Activated naive CD4-positive, alpha-beta T cell treated with anti-CD3 and anti-CD28 coated beads for 36 hours (primary cell): ENCODE measurements around the gene KLRF1. TPM values are rescaled to one million over a fixed set of nuclear protein-coding genes. Genes with fewer than 3 reads are reported as not detected.

Source experiments
- CTCF ChIA-PET: fragments of 350-600 bp; sonication (Branson Sonifier 250); formaldehyde crosslinking; loops from one replicate; lab custom pipeline; 2021; ENCODE audit warnings: antibody characterized with exemption; lab: Charles Lee
- DNase-seq: peaks from one replicate; pipeline ENCODE4 v3.0.0-alpha.2; 2020
- H3K27ac Mint-ChIP-seq: one replicate; pipeline ENCODE4 v1.8.0; 2021; ENCODE audit warnings: mild to moderate bottlenecking, mixed read lengths
- H3K27me3 Mint-ChIP-seq: one replicate; pipeline ENCODE4 v1.8.0; 2021; ENCODE audit warnings: low read depth, mixed read lengths
- H3K36me3 Mint-ChIP-seq: one replicate; pipeline ENCODE4 v1.8.0; 2021; ENCODE audit warnings: low read depth, mixed read lengths
- H3K4me1 Mint-ChIP-seq: one replicate; pipeline ENCODE4 v1.8.0; 2021; ENCODE audit warnings: low read depth, mixed read lengths
- H3K4me3 Mint-ChIP-seq: one replicate; pipeline ENCODE4 v1.8.0; 2021; ENCODE audit warnings: mild to moderate bottlenecking, moderate library complexity, mixed read lengths
- H3K9me3 Mint-ChIP-seq: one replicate; pipeline ENCODE4 v1.8.0; 2021; ENCODE audit warnings: mixed read lengths
- intact Hi-C: fragments of 100-400 bp; cut with micrococcal nuclease; formaldehyde crosslinking; loops from one replicate; pipeline ENCODE4 v1.15.1; 2023
- total RNA-seq, 2 experiments: library from RNA; stranded (reverse); gene quantifications; one replicate each; pipeline ENCODE4 v1.2.3, GENCODE V29; 2021

Gene KLRF1
- total RNA-seq, 2 experiments from 2014 or later, result not detected

GRCh38 chr12:9794484-9795093 is 32.7 kb upstream of the KLRF1 start:
- DNase-seq, result no peak

GRCh38 chr12:9795945-9796344 is 31.3 kb upstream of the KLRF1 start:
- no peaks in the 10 kb centered on the region for H3K27me3 Mint-ChIP-seq
- no peak for DNase-seq
- peaks cover 59% of the 10 kb centered on the region for H3K4me1 Mint-ChIP-seq
- CTCF ChIA-PET, result interaction anchor here (6.9 to 10.4 kb wide), 2 partner anchors 42 to 54 kb away, joined by 88 to 537 read pairs; partner anchors contain the start of gene CD69
- peak overlapping the region; percentile 98 for H3K27ac Mint-ChIP-seq
- intact Hi-C loops, result loop anchor here (1.0 to 10.0 kb wide), 3 partner anchors 131 to 551 kb away; no protein-coding TSS in a partner anchor
- no peaks in the 10 kb centered on the region for H3K36me3 Mint-ChIP-seq
- no peaks in the 10 kb centered on the region for H3K9me3 Mint-ChIP-seq
- peak overlapping the region; percentile 77 for H3K4me3 Mint-ChIP-seq

More at GRCh38 chr12:9794484-9795093, 32.7 kb upstream of the KLRF1 start:
- no peaks in the 10 kb centered on the region for H3K36me3 Mint-ChIP-seq
- H3K27ac Mint-ChIP-seq, result peak overlapping the region; percentile 98
- H3K9me3 Mint-ChIP-seq, result peaks cover 2% of the 10 kb centered on the region
- H3K4me1 Mint-ChIP-seq, result peaks cover 63% of the 10 kb centered on the region
- CTCF ChIA-PET, result interaction anchor here (6.9 to 10.4 kb wide), 2 partner anchors 41 to 52 kb away, joined by 88 to 537 read pairs; partner anchors contain the start of gene CD69
- intact Hi-C loops, result loop anchor here (1.0 to 10.0 kb wide), 5 partner anchors 8 to 550 kb away; partner anchors contain the start of gene CLEC2B
- H3K27me3 Mint-ChIP-seq, result no peaks in the 10 kb centered on the region
- peak overlapping the region; percentile 77 for H3K4me3 Mint-ChIP-seq

- Mint-ChIP-seq H3K4me1 (peaks cover 55% of the 10 kb centered on the region), H3K36me3 (no peaks in the 10 kb centered on the region), H3K27ac (peak overlapping the region; percentile 98), H3K4me3 (peak overlapping the region; percentile 77), H3K27me3 (no peaks in the 10 kb centered on the region), H3K9me3 (no peaks in the 10 kb centered on the region)
- no peak for DNase-seq
- intact Hi-C loops, result loop anchor here (1.0 to 10.0 kb wide), 3 partner anchors 131 to 552 kb away; no protein-coding TSS in a partner anchor
- CTCF ChIA-PET, result interaction anchor here (1.6 to 10.4 kb wide), 3 partner anchors 15 to 54 kb away, joined by 4 to 537 read pairs (median 88); partner anchors contain the start of gene CD69
These were observed 30.9 kb upstream of the KLRF1 start for GRCh38 chr12:9796346-9796745.

GRCh38 chr12:9796971-9797370 is 30.3 kb upstream of the KLRF1 start:
- Mint-ChIP-seq H3K36me3 (no peaks in the 10 kb centered on the region), H3K9me3 (no peaks in the 10 kb centered on the region), H3K27me3 (no peaks in the 10 kb centered on the region), H3K4me3 (peak overlapping the region; percentile 77), H3K4me1 (peaks cover 49% of the 10 kb centered on the region), H3K27ac (peak overlapping the region; percentile 98)
- CTCF ChIA-PET, result interaction anchor here (1.0 to 10.4 kb wide), 14 partner anchors 9 to 343 kb away, joined by 3 to 537 read pairs (median 4); partner anchors contain the start of genes CD69 and CLEC2B
- intact Hi-C loops, result loop anchor here (1.0 to 10.0 kb wide), 3 partner anchors 130 to 552 kb away; no protein-coding TSS in a partner anchor
- DNase-seq, result no peak

- CTCF ChIA-PET, result interaction anchor here (0.5 to 10.4 kb wide), 28 partner anchors 8 to 354 kb away, joined by 3 to 537 read pairs (median 4); partner anchors contain the start of genes CD69 and CLEC2B
- H3K4me1 Mint-ChIP-seq, result peaks cover 40% of the 10 kb centered on the region
- H3K27me3 Mint-ChIP-seq, result no peaks in the 10 kb centered on the region
- intact Hi-C loops, result loop anchor here (1.0 to 10.0 kb wide), 6 partner anchors 48 to 553 kb away; partner anchors contain the start of gene CLEC2B
- H3K4me3 Mint-ChIP-seq, result peak overlapping the region; percentile 0
- peak; percentile 84 for DNase-seq
- no peaks in the 10 kb centered on the region for H3K36me3 Mint-ChIP-seq
- H3K9me3 Mint-ChIP-seq, result no peaks in the 10 kb centered on the region
- peak overlapping the region; percentile 98 for H3K27ac Mint-ChIP-seq
These were observed 29.3 kb upstream of the KLRF1 start for GRCh38 chr12:9797722-9798619.

- Mint-ChIP-seq H3K36me3 (no peaks in the 10 kb centered on the region), H3K27ac (no peak overlapping the region), H3K4me3 (no peak overlapping the region), H3K27me3 (no peaks in the 10 kb centered on the region), H3K9me3 (no peaks in the 10 kb centered on the region), H3K4me1 (peaks cover 23% of the 10 kb centered on the region)
- DNase-seq, result no peak
- CTCF ChIA-PET, result interaction anchor here (0.8 to 10.4 kb wide), 8 partner anchors 10 to 210 kb away, joined by 3 to 537 read pairs (median 5); partner anchors contain the start of gene CD69
- intact Hi-C loops, result loop anchor here (5.0 to 10.0 kb wide), 2 partner anchors 127 to 555 kb away; no protein-coding TSS in a partner anchor
These were observed 27.3 kb upstream of the KLRF1 start for GRCh38 chr12:9799961-9800360.

GRCh38 chr12:9805883-9806282 is 21.4 kb upstream of the KLRF1 start:
- no peaks in the 10 kb centered on the region for H3K36me3 Mint-ChIP-seq
- peaks cover 3% of the 10 kb centered on the region for H3K4me1 Mint-ChIP-seq
- no peak overlapping the region for H3K4me3 Mint-ChIP-seq
- no peak for DNase-seq
- H3K9me3 Mint-ChIP-seq, result no peaks in the 10 kb centered on the region
- H3K27ac Mint-ChIP-seq, result no peak overlapping the region
- no peaks in the 10 kb centered on the region for H3K27me3 Mint-ChIP-seq
- CTCF ChIA-PET, result interaction anchor here (0.7 to 1.4 kb wide), 2 partner anchors 8 to 75 kb away, joined by 3 to 4 read pairs; partner anchors contain the start of gene KLRF2
- intact Hi-C loops, result no loop called here

- intact Hi-C loops, result no loop called here
- Mint-ChIP-seq H3K36me3 (no peaks in the 10 kb centered on the region), H3K4me3 (no peak overlapping the region), H3K9me3 (no peaks in the 10 kb centered on the region), H3K27ac (no peak overlapping the region), H3K27me3 (no peaks in the 10 kb centered on the region), H3K4me1 (peaks cover 3% of the 10 kb centered on the region)
- no peak for DNase-seq
- CTCF ChIA-PET, result interaction anchor here (1.4 to 2.7 kb wide), 2 partner anchors 9 to 56 kb away, joined by 4 to 12 read pairs; no protein-coding TSS in a partner anchor
These were observed 20.6 kb upstream of the KLRF1 start for GRCh38 chr12:9806714-9807113.

GRCh38 chr12:9808504-9808903 is 18.8 kb upstream of the KLRF1 start:
- DNase-seq, result no peak
- H3K27ac Mint-ChIP-seq, result no peak overlapping the region
- H3K27me3 Mint-ChIP-seq, result no peaks in the 10 kb centered on the region
- peaks cover 5% of the 10 kb centered on the region for H3K4me1 Mint-ChIP-seq
- intact Hi-C loops, result no loop called here
- CTCF ChIA-PET, result interaction anchor here (0.6 to 2.7 kb wide), 4 partner anchors 11 to 64 kb away, joined by 3 to 12 read pairs (median 4); no protein-coding TSS in a partner anchor
- H3K36me3 Mint-ChIP-seq, result no peaks in the 10 kb centered on the region
- no peak overlapping the region for H3K4me3 Mint-ChIP-seq
- no peaks in the 10 kb centered on the region for H3K9me3 Mint-ChIP-seq

GRCh38 chr12:9809338-9809737 is 17.9 kb upstream of the KLRF1 start:
- H3K27me3 Mint-ChIP-seq, result no peaks in the 10 kb centered on the region
- no peak overlapping the region for H3K27ac Mint-ChIP-seq
- no peak overlapping the region for H3K4me3 Mint-ChIP-seq
- intact Hi-C loops, result no loop called here
- H3K9me3 Mint-ChIP-seq, result no peaks in the 10 kb centered on the region
- H3K36me3 Mint-ChIP-seq, result no peaks in the 10 kb centered on the region
- peaks cover 7% of the 10 kb centered on the region for H3K4me1 Mint-ChIP-seq
- CTCF ChIA-PET, result no interaction called here
- DNase-seq, result no peak

GRCh38 chr12:9809866-9810265 is 17.4 kb upstream of the KLRF1 start:
- CTCF ChIA-PET, result interaction anchor here (0.6 to 1.4 kb wide), 4 partner anchors 10 to 200 kb away, joined by 3 to 5 read pairs (median 3); no protein-coding TSS in a partner anchor
- Mint-ChIP-seq H3K9me3 (no peaks in the 10 kb centered on the region), H3K4me1 (peaks cover 7% of the 10 kb centered on the region), H3K27me3 (no peaks in the 10 kb centered on the region), H3K36me3 (no peaks in the 10 kb centered on the region), H3K4me3 (no peak overlapping the region), H3K27ac (no peak overlapping the region)
- intact Hi-C loops, result loop anchor here (5.0 kb wide), 2 partner anchors 57 to 382 kb away; partner anchors contain the start of gene CLEC2B
- no peak for DNase-seq
